K562 (cell line): ENCODE measurements around the gene S100A10. TPM values are rescaled to one million over a fixed set of nuclear protein-coding genes. Genes with fewer than 3 reads are reported as not detected.
A peak's percentile ranks its signal among the peaks of the same experiment; 100 is the strongest.

Experiments used
- BMI1 ChIP-seq: fragments of 150-350 bp; IDR thresholded peaks from 2 replicates; pipeline ENCODE4 v1.6.1; 2014; ENCODE audit warnings: low read length
- CBFB ChIP-seq: sonication (generic); formaldehyde crosslinking; IDR thresholded peaks from 2 replicates; pipeline ENCODE4 v1.4.0; 2020; ENCODE audit warnings: mild to moderate bottlenecking, missing genetic modification reagents
- CREM ChIP-seq: IDR thresholded peaks from 2 replicates; pipeline ENCODE4 v1.6.1; 2014; ENCODE audit warnings: antibody characterized with exemption, low read depth
- JUN ChIP-seq, 2 experiments: sonication (generic) in 1 of 2; formaldehyde crosslinking in 1 of 2; IDR thresholded peaks; 2 replicates each; pipeline versions ENCODE4 v1.6.1 to v1.8.0; 2012 to 2022; ENCODE audit warnings: borderline replicate concordance in 2 of 2, mild to moderate bottlenecking in 2 of 2, improper control_type of control experiment in 1 of 2, low read depth in 1 of 2, low read length in 1 of 2, missing genetic modification reagents in 1 of 2
- NCOR1 ChIP-seq: fragments of 450-650 bp; IDR thresholded peaks from 2 replicates; pipeline ENCODE4 v1.6.1; 2016; ENCODE audit warnings: mild to moderate bottlenecking, moderate library complexity
- NFIC ChIP-seq: fragments of 450-650 bp; IDR thresholded peaks from 2 replicates; pipeline ENCODE4 v1.6.1; 2017; ENCODE audit warnings: mild to moderate bottlenecking, inconsistent platforms
- SMARCA5 ChIP-seq: fragments of 450-650 bp; IDR thresholded peaks from 2 replicates; pipeline ENCODE4 v1.6.1; 2016
- polyA plus RNA-seq, 8 experiments: library from polyadenylated mRNA; depleted of rRNA in 4 of 8; stranded (reverse) in 5 of 8; unstranded in 3 of 8; fragments of >200 nt; fragmentation: Nextera tagmentation in 2 of 8; fragmentation: Illumina TruSeq in 1 of 8; extraction: Ambion mirVana in 2 of 8; extraction: Trizol in 1 of 8; gene quantifications; 2 replicates each; pipeline versions ENCODE4 v1.2.1 to v1.2.3, GENCODE V29; 2011 to 2014; ENCODE audit warnings: inconsistent platforms in 1 of 8, missing spikeins in 1 of 8
- total RNA-seq, 7 experiments: library from RNA; depleted of rRNA in 6 of 7; stranded (reverse); fragments of >200 nt in 6 of 7; fragmentation: Illumina TruSeq in 2 of 7; extraction: Trizol in 2 of 7; gene quantifications; 2 replicates each; pipeline versions ENCODE4 v1.2.1 to v1.2.3, GENCODE V29; 2011 to 2021; ENCODE audit warnings: low replicate concordance in 1 of 7
- TF ChIP-seq, protein P1 (sequence below), 2 experiments: IDR thresholded peaks in 1 of 2; conservative IDR thresholded peaks in 1 of 2; 2 replicates each; pipeline ENCODE4 v1.6.1; 2016; ENCODE audit warnings: low read depth in 2 of 2, mild to moderate bottlenecking in 1 of 2, missing compliant biosample characterization in 1 of 2, missing genetic modification characterization in 1 of 2, moderate library complexity in 1 of 2
- TF ChIP-seq, protein P2 (sequence below): IDR thresholded peaks from 2 replicates; pipeline ENCODE4 v1.6.1; 2014; ENCODE audit warnings: antibody characterized with exemption
- TF ChIP-seq, protein P3 (sequence below): fragments of 450-650 bp; IDR thresholded peaks from 2 replicates; pipeline ENCODE4 v1.6.1; 2016; ENCODE audit warnings: mild to moderate bottlenecking, moderate library complexity

S100A10 gene
- total and polyA plus RNA-seq, 9 of the 15 experiments (the other 6 are each of a cell fraction or from before 2014, with no cell fraction given): 0.32 to 1.6 (median 0.50) TPM; not detected in 3

DNA sequence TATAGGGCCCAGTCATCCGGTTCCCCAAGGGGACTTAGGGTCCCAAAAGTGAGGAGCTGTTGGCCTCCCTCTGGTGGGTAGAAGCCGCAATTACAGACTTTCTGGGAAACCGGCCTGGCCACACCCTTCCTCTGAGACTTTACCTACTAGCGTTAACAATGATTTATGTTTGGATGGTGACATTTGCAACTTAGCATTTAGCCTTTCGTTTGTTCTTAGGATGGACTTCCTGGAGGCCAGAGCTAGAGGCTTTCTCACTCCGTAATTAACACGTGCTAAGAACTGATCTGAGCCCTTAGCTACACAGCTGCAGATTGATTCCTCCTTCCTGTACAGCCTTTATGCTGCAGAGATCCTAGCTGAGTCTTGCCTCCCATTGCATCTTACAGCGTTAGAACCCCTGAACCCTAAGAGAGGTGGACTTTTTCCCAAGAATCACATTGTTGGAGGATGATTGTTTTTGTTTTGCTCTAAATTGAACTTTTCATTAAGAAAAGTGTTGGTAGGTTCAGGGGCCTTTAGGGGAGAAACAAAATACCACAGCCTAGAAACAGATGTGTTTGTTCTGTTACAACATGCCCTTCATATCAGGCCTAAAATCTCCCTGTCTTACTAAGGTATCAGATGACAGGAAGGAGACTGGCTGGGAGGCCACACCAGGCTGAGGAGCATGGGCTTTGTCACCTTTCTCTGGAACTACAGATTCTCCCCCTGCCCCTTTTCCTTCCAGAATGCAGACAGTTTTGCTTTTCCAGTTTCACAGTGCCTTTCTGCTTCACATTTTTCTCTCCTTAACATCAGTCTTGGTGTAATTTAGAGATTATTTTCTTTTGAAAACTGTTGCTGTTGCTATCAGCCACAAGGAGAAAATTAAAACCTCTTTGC, 41.2 kb upstream of the S100A10 start (continued):
- TF ChIP-seq, protein P1, sequence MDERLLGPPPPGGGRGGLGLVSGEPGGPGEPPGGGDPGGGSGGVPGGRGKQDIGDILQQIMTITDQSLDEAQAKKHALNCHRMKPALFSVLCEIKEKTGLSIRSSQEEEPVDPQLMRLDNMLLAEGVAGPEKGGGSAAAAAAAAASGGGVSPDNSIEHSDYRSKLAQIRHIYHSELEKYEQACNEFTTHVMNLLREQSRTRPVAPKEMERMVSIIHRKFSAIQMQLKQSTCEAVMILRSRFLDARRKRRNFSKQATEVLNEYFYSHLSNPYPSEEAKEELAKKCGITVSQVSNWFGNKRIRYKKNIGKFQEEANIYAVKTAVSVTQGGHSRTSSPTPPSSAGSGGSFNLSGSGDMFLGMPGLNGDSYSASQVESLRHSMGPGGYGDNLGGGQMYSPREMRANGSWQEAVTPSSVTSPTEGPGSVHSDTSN (CRISPR knock-in tag; IDR thresholded peaks at IDR 0.05; ENCODE audit: low read depth): peak; percentile 39; the same call in 1 of the 2 replicates
- TF ChIP-seq, protein P1 (tag; conservative IDR thresholded peaks at IDR 0.05; ENCODE audit: low read depth): peak; percentile 94
- TF ChIP-seq BMI1 (no peak), NCOR1 (peak; percentile 33; the same call in 1 of the 2 replicates), NFIC (0 out of 2 replicates have a peak, but pooled peaks have one; percentile 4), SMARCA5 (peak; percentile 56; the same call in 1 of the 2 replicates), CREM (peak; percentile 4; the same call in 1 of the 2 replicates), JUN (IDR thresholded peaks at IDR 0.05; ENCODE audit: borderline replicate concordance, low read depth, low read length) (peak; percentile 28; the same call in 1 of the 2 replicates), JUN (CRISPR knock-in tag; IDR thresholded peaks at IDR 0.05; ENCODE audit: borderline replicate concordance) (no peak), CBFB (CRISPR knock-in tag) (no peak)
- TF ChIP-seq, protein P2, sequence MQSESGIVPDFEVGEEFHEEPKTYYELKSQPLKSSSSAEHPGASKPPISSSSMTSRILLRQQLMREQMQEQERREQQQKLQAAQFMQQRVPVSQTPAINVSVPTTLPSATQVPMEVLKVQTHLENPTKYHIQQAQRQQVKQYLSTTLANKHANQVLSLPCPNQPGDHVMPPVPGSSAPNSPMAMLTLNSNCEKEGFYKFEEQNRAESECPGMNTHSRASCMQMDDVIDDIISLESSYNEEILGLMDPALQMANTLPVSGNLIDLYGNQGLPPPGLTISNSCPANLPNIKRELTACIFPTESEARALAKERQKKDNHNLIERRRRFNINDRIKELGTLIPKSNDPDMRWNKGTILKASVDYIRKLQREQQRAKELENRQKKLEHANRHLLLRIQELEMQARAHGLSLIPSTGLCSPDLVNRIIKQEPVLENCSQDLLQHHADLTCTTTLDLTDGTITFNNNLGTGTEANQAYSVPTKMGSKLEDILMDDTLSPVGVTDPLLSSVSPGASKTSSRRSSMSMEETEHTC: peak; percentile 26; the same call in 1 of the 2 replicates
- TF ChIP-seq, protein P3, sequence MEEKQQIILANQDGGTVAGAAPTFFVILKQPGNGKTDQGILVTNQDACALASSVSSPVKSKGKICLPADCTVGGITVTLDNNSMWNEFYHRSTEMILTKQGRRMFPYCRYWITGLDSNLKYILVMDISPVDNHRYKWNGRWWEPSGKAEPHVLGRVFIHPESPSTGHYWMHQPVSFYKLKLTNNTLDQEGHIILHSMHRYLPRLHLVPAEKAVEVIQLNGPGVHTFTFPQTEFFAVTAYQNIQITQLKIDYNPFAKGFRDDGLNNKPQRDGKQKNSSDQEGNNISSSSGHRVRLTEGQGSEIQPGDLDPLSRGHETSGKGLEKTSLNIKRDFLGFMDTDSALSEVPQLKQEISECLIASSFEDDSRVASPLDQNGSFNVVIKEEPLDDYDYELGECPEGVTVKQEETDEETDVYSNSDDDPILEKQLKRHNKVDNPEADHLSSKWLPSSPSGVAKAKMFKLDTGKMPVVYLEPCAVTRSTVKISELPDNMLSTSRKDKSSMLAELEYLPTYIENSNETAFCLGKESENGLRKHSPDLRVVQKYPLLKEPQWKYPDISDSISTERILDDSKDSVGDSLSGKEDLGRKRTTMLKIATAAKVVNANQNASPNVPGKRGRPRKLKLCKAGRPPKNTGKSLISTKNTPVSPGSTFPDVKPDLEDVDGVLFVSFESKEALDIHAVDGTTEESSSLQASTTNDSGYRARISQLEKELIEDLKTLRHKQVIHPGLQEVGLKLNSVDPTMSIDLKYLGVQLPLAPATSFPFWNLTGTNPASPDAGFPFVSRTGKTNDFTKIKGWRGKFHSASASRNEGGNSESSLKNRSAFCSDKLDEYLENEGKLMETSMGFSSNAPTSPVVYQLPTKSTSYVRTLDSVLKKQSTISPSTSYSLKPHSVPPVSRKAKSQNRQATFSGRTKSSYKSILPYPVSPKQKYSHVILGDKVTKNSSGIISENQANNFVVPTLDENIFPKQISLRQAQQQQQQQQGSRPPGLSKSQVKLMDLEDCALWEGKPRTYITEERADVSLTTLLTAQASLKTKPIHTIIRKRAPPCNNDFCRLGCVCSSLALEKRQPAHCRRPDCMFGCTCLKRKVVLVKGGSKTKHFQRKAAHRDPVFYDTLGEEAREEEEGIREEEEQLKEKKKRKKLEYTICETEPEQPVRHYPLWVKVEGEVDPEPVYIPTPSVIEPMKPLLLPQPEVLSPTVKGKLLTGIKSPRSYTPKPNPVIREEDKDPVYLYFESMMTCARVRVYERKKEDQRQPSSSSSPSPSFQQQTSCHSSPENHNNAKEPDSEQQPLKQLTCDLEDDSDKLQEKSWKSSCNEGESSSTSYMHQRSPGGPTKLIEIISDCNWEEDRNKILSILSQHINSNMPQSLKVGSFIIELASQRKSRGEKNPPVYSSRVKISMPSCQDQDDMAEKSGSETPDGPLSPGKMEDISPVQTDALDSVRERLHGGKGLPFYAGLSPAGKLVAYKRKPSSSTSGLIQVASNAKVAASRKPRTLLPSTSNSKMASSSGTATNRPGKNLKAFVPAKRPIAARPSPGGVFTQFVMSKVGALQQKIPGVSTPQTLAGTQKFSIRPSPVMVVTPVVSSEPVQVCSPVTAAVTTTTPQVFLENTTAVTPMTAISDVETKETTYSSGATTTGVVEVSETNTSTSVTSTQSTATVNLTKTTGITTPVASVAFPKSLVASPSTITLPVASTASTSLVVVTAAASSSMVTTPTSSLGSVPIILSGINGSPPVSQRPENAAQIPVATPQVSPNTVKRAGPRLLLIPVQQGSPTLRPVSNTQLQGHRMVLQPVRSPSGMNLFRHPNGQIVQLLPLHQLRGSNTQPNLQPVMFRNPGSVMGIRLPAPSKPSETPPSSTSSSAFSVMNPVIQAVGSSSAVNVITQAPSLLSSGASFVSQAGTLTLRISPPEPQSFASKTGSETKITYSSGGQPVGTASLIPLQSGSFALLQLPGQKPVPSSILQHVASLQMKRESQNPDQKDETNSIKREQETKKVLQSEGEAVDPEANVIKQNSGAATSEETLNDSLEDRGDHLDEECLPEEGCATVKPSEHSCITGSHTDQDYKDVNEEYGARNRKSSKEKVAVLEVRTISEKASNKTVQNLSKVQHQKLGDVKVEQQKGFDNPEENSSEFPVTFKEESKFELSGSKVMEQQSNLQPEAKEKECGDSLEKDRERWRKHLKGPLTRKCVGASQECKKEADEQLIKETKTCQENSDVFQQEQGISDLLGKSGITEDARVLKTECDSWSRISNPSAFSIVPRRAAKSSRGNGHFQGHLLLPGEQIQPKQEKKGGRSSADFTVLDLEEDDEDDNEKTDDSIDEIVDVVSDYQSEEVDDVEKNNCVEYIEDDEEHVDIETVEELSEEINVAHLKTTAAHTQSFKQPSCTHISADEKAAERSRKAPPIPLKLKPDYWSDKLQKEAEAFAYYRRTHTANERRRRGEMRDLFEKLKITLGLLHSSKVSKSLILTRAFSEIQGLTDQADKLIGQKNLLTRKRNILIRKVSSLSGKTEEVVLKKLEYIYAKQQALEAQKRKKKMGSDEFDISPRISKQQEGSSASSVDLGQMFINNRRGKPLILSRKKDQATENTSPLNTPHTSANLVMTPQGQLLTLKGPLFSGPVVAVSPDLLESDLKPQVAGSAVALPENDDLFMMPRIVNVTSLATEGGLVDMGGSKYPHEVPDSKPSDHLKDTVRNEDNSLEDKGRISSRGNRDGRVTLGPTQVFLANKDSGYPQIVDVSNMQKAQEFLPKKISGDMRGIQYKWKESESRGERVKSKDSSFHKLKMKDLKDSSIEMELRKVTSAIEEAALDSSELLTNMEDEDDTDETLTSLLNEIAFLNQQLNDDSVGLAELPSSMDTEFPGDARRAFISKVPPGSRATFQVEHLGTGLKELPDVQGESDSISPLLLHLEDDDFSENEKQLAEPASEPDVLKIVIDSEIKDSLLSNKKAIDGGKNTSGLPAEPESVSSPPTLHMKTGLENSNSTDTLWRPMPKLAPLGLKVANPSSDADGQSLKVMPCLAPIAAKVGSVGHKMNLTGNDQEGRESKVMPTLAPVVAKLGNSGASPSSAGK: peak; percentile 60
